ENCODE data around the gene PRSS2.

The PRSS2 gene

DNA sequence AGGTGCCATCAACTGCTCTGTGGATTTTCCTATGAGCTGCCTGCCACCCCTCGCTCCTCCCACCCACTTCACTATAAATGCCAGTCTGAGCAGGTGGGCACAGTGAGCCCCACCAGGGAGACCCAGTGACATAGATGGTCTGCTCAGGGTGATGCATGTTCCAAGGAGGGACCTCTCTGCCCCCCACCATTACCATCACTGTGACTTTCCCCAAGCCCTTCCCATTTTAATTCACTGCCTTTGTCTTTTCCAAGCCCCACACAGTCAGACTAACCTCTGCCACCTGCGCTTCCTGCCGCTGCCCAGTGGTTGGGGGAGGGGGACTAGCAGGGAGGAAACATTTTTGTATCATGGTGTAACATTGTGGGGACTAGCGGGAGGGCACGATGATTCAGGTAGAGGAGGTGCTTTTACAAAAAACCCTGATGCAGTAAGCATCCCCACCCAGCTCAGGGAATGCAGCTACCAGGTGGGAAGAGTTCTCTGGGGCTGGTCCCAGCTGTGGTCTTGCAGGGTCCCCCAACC is 24.6 kb downstream of the PRSS2 start:
- no peak for TF ChIP-seq GATA3 (IDR thresholded peaks at IDR 0.05; ENCODE audit: low read depth, low read length)

GRCh38 chr7:142796001-142796500 is 25.3 kb downstream of the PRSS2 start:
- TF ChIP-seq GATA3 (IDR thresholded peaks at IDR 0.05; ENCODE audit: low read depth, low read length) (no peak), GATA2 (IDR thresholded peaks at IDR 0.05; ENCODE audit: low read depth, low read length) (no peak)

DNA sequence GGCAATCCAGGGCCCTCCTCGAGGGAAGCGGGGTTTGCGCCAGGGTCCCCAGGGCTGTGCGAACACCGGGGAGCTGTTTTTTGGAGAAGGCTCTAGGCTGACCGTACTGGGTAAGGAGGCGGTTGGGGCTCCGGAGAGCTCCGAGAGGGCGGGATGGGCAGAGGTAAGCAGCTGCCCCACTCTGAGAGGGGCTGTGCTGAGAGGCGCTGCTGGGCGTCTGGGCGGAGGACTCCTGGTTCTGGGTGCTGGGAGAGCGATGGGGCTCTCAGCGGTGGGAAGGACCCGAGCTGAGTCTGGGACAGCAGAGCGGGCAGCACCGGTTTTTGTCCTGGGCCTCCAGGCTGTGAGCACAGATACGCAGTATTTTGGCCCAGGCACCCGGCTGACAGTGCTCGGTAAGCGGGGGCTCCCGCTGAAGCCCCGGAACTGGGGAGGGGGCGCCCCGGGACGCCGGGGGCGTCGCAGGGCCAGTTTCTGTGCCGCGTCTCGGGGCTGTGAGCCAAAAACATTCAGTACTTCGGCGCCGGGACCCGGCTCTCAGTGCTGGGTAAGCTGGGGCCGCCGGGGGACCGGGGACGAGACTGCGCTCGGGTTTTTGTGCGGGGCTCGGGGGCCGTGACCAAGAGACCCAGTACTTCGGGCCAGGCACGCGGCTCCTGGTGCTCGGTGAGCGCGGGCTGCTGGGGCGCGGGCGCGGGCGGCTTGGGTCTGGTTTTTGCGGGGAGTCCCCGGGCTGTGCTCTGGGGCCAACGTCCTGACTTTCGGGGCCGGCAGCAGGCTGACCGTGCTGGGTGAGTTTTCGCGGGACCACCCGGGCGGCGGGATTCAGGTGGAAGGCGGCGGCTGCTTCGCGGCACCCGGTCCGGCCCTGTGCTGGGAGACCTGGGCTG is 26.0 kb downstream of the PRSS2 start:
- TF ChIP-seq GATA3 (IDR thresholded peaks at IDR 0.05; ENCODE audit: low read depth, low read length), result no peak
- no peak for TF ChIP-seq GATA2 (IDR thresholded peaks at IDR 0.05; ENCODE audit: low read depth, low read length)

DNA sequence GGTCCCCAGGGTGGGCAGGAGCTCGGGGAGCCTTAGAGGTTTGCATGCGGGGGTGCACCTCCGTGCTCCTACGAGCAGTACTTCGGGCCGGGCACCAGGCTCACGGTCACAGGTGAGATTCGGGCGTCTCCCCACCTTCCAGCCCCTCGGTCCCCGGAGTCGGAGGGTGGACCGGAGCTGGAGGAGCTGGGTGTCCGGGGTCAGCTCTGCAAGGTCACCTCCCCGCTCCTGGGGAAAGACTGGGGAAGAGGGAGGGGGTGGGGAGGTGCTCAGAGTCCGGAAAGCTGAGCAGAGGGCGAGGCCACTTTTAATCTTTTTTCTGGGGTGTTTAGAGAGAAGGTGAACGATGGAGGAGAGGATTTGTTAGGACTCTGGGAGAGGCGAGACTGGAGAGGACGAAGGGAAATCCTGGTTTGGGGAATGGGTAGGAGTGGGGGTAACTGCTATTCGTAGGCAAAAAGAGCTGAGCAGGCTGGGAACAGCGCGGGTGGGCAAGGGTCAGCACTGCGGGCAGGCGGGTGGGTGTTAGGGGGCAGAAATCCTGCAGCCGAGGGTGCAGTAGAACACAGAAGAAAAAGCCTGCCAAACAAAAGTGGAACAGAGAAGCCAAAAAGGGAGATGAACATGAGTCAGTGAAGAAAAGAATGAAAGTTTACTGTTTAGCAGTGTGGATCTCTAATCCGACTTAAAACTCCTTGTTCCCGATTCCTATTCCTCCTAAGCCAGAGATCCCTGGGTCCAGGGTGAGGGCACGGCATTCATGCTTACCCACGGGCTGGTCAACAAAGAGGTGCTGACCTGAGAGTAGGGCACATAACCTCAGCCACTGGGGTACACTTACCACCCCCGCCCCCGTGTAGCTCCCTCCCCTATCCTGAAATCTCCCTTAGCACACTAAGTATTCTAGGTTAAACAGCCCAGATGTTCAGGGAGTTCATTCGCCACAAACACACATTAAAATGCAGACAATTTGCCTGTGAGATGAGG is 26.9 kb downstream of the PRSS2 start:
- TF ChIP-seq GATA2 (IDR thresholded peaks at IDR 0.05; ENCODE audit: low read depth, low read length), result no peak
- TF ChIP-seq GATA3 (IDR thresholded peaks at IDR 0.05; ENCODE audit: low read depth, low read length), result no peak

DNA sequence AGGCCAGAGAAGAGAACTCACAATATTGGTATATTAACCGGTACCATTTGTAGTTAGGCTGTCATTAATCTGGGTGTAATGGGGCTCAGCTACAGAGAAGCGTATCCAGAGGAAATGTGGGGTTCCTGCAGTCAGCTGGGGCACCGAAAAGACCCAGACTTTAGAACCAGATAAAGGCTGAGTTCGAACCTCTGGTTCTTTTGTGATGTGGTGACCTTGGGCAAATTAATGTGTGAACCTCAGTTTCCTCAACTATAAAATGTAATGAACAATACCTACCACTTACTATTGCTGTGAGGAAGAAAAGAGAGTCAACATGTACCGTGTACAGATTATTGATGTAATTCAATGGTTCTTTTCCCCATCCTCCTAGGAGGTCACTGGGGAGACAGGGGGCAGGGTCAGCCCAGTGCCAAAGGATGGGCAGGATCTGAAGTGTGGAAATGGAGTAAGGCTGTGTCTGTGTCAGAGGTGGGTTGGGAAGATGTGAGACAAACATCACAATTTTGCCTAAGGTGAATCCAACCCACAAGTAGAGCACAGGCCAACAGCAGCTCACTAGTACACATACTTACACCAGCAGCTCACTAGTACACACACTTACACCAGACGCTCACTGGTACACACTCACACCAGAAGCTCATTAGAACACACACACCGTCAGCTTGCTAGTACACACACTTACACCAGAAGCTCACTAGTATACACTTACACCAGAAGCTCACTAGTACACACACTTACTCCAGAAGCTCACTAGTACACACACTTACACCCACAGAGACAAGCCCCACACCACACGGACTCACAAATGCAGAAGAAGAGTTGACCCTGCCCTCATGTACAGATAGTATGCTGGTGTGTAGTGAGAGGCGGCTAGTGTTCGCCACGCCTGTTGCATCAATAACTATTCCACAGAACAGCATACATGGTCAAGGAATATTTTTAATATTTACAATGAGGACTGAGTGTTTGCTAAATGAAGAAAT is 28.0 kb downstream of the PRSS2 start:
- no peak for TF ChIP-seq GATA3 (IDR thresholded peaks at IDR 0.05; ENCODE audit: low read depth, low read length)
- no peak for TF ChIP-seq GATA2 (IDR thresholded peaks at IDR 0.05; ENCODE audit: low read depth, low read length)

GRCh38 chr7:142799437-142799835 is 28.7 kb downstream of the PRSS2 start:
- no peak for TF ChIP-seq GATA2 (IDR thresholded peaks at IDR 0.05; ENCODE audit: low read depth, low read length)
- no peak for TF ChIP-seq GATA3 (IDR thresholded peaks at IDR 0.05; ENCODE audit: low read depth, low read length)

DNA sequence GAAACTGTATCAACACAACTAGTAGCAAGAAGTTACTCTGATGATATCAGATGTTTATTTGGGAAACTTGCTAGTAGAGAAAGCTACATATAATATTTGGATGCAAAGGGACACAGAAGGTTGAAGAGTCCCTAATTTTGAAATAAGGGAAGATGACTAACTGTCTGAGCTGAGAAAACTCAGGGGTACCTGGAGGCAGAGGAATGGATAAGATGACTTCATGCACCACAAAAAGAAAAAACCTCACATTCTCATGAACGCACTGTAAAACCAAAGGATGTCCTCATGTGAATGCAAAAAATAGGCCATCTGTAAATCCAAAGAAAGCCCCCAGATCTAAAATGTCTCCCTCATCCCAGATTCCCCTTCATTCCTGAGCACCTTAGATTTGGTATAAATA is 29.3 kb downstream of the PRSS2 start:
- TF ChIP-seq GATA2 (IDR thresholded peaks at IDR 0.05; ENCODE audit: low read depth, low read length), result no peak
- TF ChIP-seq GATA3 (IDR thresholded peaks at IDR 0.05; ENCODE audit: low read depth, low read length), result no peak

DNA sequence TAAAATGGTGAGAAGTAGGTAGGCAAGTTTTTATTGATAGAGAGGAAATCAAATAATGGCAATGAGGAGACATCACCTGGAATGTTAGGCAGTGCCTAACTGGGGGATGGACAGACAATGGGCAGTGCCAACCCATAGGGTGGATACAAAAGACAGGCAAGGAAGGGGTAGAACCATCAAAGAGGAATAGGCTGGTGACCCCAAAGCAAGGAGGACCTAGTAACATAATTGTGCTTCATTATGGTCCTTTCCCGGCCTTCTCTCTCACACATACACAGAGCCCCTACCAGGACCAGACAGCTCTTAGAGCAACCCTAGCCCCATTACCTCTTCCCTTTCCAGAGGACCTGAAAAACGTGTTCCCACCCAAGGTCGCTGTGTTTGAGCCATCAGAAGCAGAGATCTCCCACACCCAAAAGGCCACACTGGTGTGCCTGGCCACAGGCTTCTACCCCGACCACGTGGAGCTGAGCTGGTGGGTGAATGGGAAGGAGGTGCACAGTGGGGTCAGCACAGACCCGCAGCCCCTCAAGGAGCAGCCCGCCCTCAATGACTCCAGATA is 30.0 kb downstream of the PRSS2 start:
- TF ChIP-seq GATA2 (IDR thresholded peaks at IDR 0.05; ENCODE audit: low read depth, low read length) (no peak), GATA3 (IDR thresholded peaks at IDR 0.05; ENCODE audit: low read depth, low read length) (no peak)

GRCh38 chr7:142801601-142802295 is 31.0 kb downstream of the PRSS2 start:
- no peak for TF ChIP-seq GATA2 (IDR thresholded peaks at IDR 0.05; ENCODE audit: low read depth, low read length)
- no peak for TF ChIP-seq GATA3 (IDR thresholded peaks at IDR 0.05; ENCODE audit: low read depth, low read length)

DNA sequence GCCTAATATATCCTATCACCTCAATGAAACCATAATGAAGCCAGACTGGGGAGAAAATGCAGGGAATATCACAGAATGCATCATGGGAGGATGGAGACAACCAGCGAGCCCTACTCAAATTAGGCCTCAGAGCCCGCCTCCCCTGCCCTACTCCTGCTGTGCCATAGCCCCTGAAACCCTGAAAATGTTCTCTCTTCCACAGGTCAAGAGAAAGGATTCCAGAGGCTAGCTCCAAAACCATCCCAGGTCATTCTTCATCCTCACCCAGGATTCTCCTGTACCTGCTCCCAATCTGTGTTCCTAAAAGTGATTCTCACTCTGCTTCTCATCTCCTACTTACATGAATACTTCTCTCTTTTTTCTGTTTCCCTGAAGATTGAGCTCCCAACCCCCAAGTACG is 31.5 kb downstream of the PRSS2 start:
- no peak for TF ChIP-seq GATA3 (IDR thresholded peaks at IDR 0.05; ENCODE audit: low read depth, low read length)
- no peak for TF ChIP-seq GATA2 (IDR thresholded peaks at IDR 0.05; ENCODE audit: low read depth, low read length)

DNA sequence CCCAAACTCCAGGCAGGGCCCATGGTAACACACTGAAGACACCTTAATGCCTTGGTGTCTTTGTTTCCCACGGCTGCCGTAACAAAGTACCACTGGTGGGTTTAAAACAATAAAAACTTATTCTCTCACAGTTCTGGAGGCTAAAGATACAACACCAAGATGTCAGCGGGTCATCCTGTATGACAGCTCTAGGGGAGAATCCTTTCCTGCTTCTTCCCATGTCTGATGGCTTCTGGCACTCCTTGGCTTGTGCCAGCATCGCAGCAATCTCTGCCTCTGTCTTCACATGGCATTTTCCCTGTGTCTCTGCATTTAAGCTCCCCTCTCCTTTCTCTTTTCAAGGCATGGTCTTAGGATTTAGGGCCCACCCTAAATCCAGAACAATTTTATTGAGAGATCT is 33.1 kb downstream of the PRSS2 start:
- TF ChIP-seq GATA2 (IDR thresholded peaks at IDR 0.05; ENCODE audit: low read depth, low read length) (no peak), GATA3 (IDR thresholded peaks at IDR 0.05; ENCODE audit: low read depth, low read length) (no peak)

GRCh38 chr7:142804728-142805207 is 34.0 kb downstream of the PRSS2 start:
- TF ChIP-seq GATA3 (IDR thresholded peaks at IDR 0.05; ENCODE audit: low read depth, low read length) (no peak), GATA2 (IDR thresholded peaks at IDR 0.05; ENCODE audit: low read depth, low read length) (no peak)
